ENCODE results near the gene GALNT1. TPM values are rescaled to one million over a fixed set of nuclear protein-coding genes. Genes with fewer than 3 reads are reported as not detected.
A peak's percentile ranks its signal among the peaks of the same experiment; 100 is the strongest.

The GALNT1 gene
- total and polyA plus RNA-seq, 10 of the 15 experiments (the other 5 are each of a cell fraction or from before 2014, with no cell fraction given): 8.0 to 53.7 (median 29.9) TPM

- TF ChIP-seq REST (IDR thresholded peaks at IDR 0.05; ENCODE audit: low read depth, low read length): no peak
- peak; percentile 80 for TF ChIP-seq SPI1 (IDR thresholded peaks at IDR 0.05; ENCODE audit: borderline replicate concordance, insufficient read depth, low read depth, low read length)
- no peak for TF ChIP-seq SMAD5 (IDR thresholded peaks at IDR 0.05; ENCODE audit: low read depth)
- peak; percentile 78 for TF ChIP-seq MTA2 (IDR thresholded peaks at IDR 0.05; ENCODE audit: low read depth)
- TF ChIP-seq NBN (IDR thresholded peaks at IDR 0.05): peak; percentile 43; the same call in 1 of the 2 replicates
- TF ChIP-seq RAD51 (IDR thresholded peaks at IDR 0.05): peak; percentile 25; the same call in 1 of the 2 replicates
- TF ChIP-seq EP300 (IDR thresholded peaks at IDR 0.05; ENCODE audit: borderline replicate concordance in 1 of 2, control insufficient read depth in 1 of 2, low read depth in 2 of 2, low read length in 2 of 2): peak; percentile 11 to 57; a peak in 2 of 4 replicates
- no peak for TF ChIP-seq CBFB (IDR thresholded peaks at IDR 0.05; ENCODE audit: low read depth)
These were observed 16.6 kb upstream of the GALNT1 start (continued) for GRCh38 chr18:35564795-35565453.

GRCh38 chr18:35566019-35566418 lies 15.5 kb upstream of the GALNT1 start:
- no peaks in the 10 kb centered on the region for H3K79me2 ChIP-seq (ENCODE audit: control insufficient read depth, insufficient read depth, low read length)
- no peak overlapping the region for H3K4me3 ChIP-seq
- DNase-seq (ENCODE audit: low read depth, low spot score) (no peak), ATAC-seq (no peak), FAIRE-seq (no peak)
- ChIA-PET POLR2A (no interaction called here), CTCF (no interaction called here), RAD21 (ENCODE audit: unreplicated experiment) (interaction anchor here (2.2 kb wide), 1 partner anchor 68 kb away, joined by 6 read pairs; the partner anchor contains the start of gene INO80C), SMC1A (ENCODE audit: uncharacterized antibody, unreplicated experiment) (no interaction called here)
- no peak overlapping the region for H3K27ac ChIP-seq (ENCODE audit: control insufficient read depth, insufficient read depth)
- in situ Hi-C loops (cut with MboI) (no loop called here), intact Hi-C loops (cut with micrococcal nuclease; ENCODE audit: unreplicated experiment) (no loop called here)
- no peak overlapping the region for H2AFZ ChIP-seq (ENCODE audit: control insufficient read depth, low read depth, low read length)
- no peak overlapping the region for H3K9ac ChIP-seq (ENCODE audit: control insufficient read depth, insufficient read depth, low read length)
- BruUV-seq (replicated peaks): no TSS peak
- H3K4me2 ChIP-seq (ENCODE audit: control insufficient read depth, insufficient read depth): no peak overlapping the region
- H3K36me3 ChIP-seq (ENCODE audit: control insufficient read depth in 2 of 2, insufficient read depth in 2 of 2, low read length in 1 of 2): no peaks in the 10 kb centered on the region
- no peaks in the 10 kb centered on the region for H3K27me3 ChIP-seq (replicated peaks in 1 of 2; ENCODE audit: control insufficient read depth in 2 of 2, insufficient read depth in 2 of 2, low read length in 1 of 2)
- peaks cover 5% of the 10 kb centered on the region; the same call in 1 of the 2 replicates for H3K4me1 ChIP-seq (ENCODE audit: control insufficient read depth, insufficient read depth, low read length)
- TF ChIP-seq ZZZ3 (IDR thresholded peaks at IDR 0.05; ENCODE audit: control insufficient read depth, insufficient read length, low read depth) (no peak), NR2F1 (conservative IDR thresholded peaks at IDR 0.05) (no peak), SP1 (IDR thresholded peaks at IDR 0.05; ENCODE audit: low read depth, low read length) (no peak), EED (IDR thresholded peaks at IDR 0.05; ENCODE audit: low read depth) (no peak), CBFB (IDR thresholded peaks at IDR 0.05; ENCODE audit: low read depth) (no peak), RBBP5 (conservative IDR thresholded peaks at IDR 0.05) (no peak), CREB1 (IDR thresholded peaks at IDR 0.05; ENCODE audit: low read depth) (no peak), SMAD1 (IDR thresholded peaks at IDR 0.05; ENCODE audit: low read depth, partially characterized antibody) (no peak), PAX5 (IDR thresholded peaks at IDR 0.05; ENCODE audit: borderline replicate concordance, low read depth, low read length) (no peak)
- H4K20me1 ChIP-seq (ENCODE audit: control insufficient read depth, insufficient read depth): no peaks in the 10 kb centered on the region
- WGBS (ENCODE audit: insufficient coverage, insufficient replicate concordance, low lambda C conversion rate, missing lambda C conversion rate): 77% methylated on average over 4 of the region's 4 CpGs
- no peaks in the 10 kb centered on the region for H3K9me3 ChIP-seq (replicated peaks; ENCODE audit: control insufficient read depth, insufficient read depth, low read length)
